ENCODE measurements around the gene SAPCD2. TPM values are rescaled to one million over a fixed set of nuclear protein-coding genes. Genes with fewer than 3 reads are reported as not detected.
"Not testable (repeated sequence)": the region's sequence is repeated elsewhere in the genome, so short reads cannot be mapped to it uniquely, and the experiment has no call there.

The SAPCD2 gene, protein sequence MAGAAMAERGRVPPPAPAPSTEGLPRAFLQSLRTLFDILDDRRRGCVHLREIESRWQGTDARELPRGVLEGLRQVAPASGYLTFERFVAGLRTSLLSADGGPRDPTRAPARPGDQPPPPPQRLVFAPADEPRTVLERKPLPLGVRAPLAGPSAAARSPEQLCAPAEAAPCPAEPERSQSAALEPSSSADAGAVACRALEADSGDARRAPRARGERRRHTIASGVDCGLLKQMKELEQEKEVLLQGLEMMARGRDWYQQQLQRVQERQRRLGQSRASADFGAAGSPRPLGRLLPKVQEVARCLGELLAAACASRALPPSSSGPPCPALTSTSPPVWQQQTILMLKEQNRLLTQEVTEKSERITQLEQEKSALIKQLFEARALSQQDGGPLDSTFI
- total RNA-seq, result under 1 TPM; 0.08 to 0.63 (median 0.28) TPM
- 0.18 TPM for polyA plus RNA-seq
- long read RNA-seq, donor 1, partial matches to known transcripts, result 0 of 1 reads
- long read RNA-seq, donor 1, other reads (novel, unspliced or antisense), result 1 of 1 reads
- long read RNA-seq, donor 2, result 0 reads
- long read RNA-seq, donor 3, partial matches to known transcripts, result 0 of 1 reads
- long read RNA-seq, donor 3, other reads (novel, unspliced or antisense), result 1 of 1 reads
- long read RNA-seq, donor 4, partial matches to known transcripts, result 0 of 1 reads
- long read RNA-seq, donor 4, other reads (novel, unspliced or antisense), result 1 of 1 reads

DNA sequence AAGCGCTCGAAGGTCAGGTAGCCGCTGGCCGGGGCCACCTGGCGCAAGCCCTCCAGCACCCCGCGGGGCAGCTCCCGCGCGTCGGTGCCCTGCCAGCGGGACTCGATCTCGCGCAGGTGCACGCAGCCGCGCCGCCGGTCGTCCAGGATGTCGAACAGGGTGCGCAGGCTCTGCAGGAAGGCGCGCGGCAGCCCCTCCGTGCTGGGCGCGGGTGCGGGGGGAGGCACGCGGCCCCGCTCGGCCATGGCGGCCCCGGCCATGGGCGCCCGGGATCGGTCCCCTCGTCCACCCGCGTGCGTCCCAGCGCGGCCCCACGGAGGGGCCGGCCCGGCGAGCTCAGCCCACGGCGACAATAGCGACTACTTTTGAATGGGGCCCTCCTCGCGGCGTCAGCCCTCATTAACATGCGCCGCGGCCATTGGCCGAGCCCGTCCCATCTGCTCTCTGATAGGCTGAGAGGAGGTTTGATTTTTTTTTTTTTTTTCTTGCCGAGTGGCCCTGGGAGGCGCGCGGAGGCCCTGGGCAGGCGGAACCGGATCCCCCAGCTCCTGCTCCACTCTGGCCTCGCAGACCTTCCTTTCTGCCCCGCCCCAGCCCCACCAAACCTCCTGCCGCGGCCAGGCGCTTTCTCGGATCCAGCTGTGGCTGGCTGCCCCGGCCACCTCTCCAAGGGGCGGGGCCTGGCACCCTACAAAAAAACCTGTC is at the start of gene SAPCD2:
Gene SAPCD2, minus strand, starts transcription at position 357 of the 705 bp plus-strand sequence. Its CDS starts 97 bp downstream, at position 260.
- DNase-seq, result peak; percentile 90 to 96 (median 95)
- no peaks in the 10 kb centered on the region for H3K4me1 ChIP-seq (ENCODE audit: control insufficient read depth, insufficient read depth, low read length)
- H3K27ac ChIP-seq (ENCODE audit: low read length), result peak within 1 kb of the TSS; percentile 49
- no peaks in the 10 kb centered on the region for H3K27me3 ChIP-seq (ENCODE audit: control insufficient read depth, insufficient read depth)
- no peaks in the 10 kb centered on the region for H3K9me3 ChIP-seq (ENCODE audit: control insufficient read depth, low read length)
- intact Hi-C loops (cut with DNase I), result no loop called here
- under 1% methylated on average over 74 of the region's 74 CpGs for WGBS
- peak within 1 kb of the TSS; percentile 48 for H3K4me3 ChIP-seq (ENCODE audit: low read length)
- ATAC-seq, result peak; percentile 92 to 94

DNA sequence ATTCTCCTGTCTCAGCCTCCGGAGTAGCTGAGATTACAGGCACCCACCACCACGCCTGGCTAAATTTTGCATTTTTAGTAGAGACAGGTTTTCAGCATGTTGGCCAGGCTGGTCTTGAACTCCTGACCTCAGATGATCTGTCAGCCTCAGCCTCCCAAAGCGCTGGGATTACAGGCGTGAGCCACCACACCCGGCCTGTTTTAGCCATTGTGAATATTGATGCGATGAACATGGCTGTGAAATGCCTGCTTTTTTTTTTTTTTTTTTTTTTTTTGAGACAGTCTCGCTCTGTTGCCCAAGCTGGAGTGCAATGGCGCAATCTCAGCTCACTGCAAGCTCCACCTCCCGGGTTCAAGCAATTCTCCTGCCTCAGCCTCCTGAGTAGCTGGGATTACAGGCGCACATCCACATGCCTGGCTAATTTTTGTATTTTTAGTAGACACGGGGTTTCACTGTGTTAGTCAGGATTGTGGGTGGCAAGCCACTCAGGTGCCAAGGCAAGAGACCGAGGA is 47.8 kb upstream of the SAPCD2 start:
- WGBS, result 84% methylated on average over 12 of the region's 12 CpGs
- H3K27ac ChIP-seq (ENCODE audit: low read length); ATAC-seq; H3K9me3 ChIP-seq (ENCODE audit: control insufficient read depth, low read length); H3K4me3 ChIP-seq (ENCODE audit: low read length); H3K4me1 ChIP-seq (ENCODE audit: control insufficient read depth, insufficient read depth, low read length); intact Hi-C loops (cut with DNase I); H3K27me3 ChIP-seq (ENCODE audit: control insufficient read depth, insufficient read depth): not testable (repeated sequence)
- peak in 2 of 3 donors; percentile 11 to 15 for DNase-seq

DNA sequence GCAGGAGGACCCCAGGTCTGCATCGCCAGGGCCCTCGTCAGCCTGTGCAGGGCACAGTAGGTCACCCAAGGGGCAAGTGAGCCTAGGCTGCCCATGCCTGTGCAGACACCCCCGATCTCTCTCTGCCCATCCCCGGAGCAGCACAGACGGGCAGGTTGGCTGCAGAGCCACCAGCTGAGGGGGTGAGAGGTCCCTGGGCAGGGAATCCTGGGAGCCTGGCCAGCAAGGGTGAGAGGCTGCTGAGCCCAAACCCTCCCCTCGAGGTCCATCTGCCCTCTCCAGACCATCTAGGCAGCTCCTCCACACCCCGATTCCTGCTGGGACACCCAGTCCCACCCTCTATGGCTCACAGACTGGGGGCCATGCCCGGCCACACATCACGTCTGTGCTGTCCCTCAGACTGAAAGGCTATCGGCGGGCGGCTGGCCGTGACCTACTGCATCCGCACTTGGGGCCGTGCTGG is 46.9 kb upstream of the SAPCD2 start:
- Histone ChIP-seq H3K27me3 (ENCODE audit: control insufficient read depth, insufficient read depth) (no peaks in the 10 kb centered on the region), H3K27ac (ENCODE audit: low read length) (peak overlapping the region; percentile 71), H3K4me3 (ENCODE audit: low read length) (no peak overlapping the region), H3K9me3 (ENCODE audit: control insufficient read depth, low read length) (no peaks in the 10 kb centered on the region), H3K4me1 (ENCODE audit: control insufficient read depth, insufficient read depth, low read length) (no peaks in the 10 kb centered on the region)
- intact Hi-C loops (cut with DNase I), result no loop called here
- 66% methylated on average over 15 of the region's 15 CpGs for WGBS
- DNase-seq, result peak in 2 of 3 donors; percentile 52 to 68
- peak in 1 of 2 donors; percentile 6 for ATAC-seq

DNA sequence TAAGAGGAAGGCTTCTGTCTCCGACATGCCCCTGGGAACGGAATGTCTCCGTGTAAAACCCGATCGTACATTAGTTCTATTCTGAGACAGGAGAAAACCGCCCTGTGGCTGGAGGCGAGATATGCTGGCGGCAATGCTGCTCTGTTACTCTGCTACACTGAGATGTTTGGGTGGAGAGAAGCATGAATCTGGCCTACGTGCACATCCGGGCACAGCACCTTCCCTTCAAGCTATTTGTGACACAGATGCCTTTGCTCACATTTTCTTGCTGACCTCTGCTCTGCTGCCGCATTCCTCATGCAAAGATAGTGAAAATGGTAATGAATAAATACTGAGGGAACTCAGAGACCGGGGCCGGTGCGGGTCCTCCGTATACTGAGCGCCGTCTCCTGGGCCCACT is 46.4 kb upstream of the SAPCD2 start:
- ATAC-seq, result peak in 1 of 2 donors; percentile 1
- no peaks in the 10 kb centered on the region for H3K4me1 ChIP-seq (ENCODE audit: control insufficient read depth, insufficient read depth, low read length)
- no peak overlapping the region for H3K4me3 ChIP-seq (ENCODE audit: low read length)
- no peaks in the 10 kb centered on the region for H3K9me3 ChIP-seq (ENCODE audit: control insufficient read depth, low read length)
- H3K27ac ChIP-seq (ENCODE audit: low read length), result peak overlapping the region; percentile 71
- intact Hi-C loops (cut with DNase I), result no loop called here
- H3K27me3 ChIP-seq (ENCODE audit: control insufficient read depth, insufficient read depth), result no peaks in the 10 kb centered on the region
- 32% methylated on average over 17 of the region's 17 CpGs for WGBS
- peak in 2 of 3 donors; percentile 50 to 71 for DNase-seq

DNA sequence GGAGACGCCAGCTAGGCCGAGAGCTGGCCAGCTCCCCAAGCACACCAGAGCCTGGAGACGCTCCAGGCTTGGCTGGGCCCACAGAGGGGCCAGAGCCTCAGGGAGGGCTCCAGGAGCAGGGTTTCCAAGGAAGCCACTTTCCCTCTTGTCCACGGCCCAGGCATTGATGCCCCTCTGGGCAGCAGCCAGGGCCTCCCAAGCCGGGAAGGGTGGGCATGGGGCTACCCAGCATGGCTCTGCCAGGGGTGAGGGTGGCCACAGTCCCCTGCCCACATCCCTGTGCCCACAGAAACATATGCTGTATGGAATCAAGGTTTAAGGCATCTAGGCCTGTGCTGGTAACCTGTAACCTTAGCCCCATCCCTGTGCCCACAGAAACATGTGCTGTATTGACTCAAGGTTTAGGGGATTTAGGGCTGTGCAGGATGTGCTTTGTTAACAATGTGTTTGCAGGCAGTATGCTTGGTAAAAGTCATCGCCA is 45.7 kb upstream of the SAPCD2 start:
- WGBS, result 48% methylated on average over 6 of the region's 6 CpGs
- H3K9me3 ChIP-seq (ENCODE audit: control insufficient read depth, low read length), result no peaks in the 10 kb centered on the region
- no peak overlapping the region for H3K4me3 ChIP-seq (ENCODE audit: low read length)
- intact Hi-C loops (cut with DNase I), result no loop called here
- peak overlapping the region; percentile 79 for H3K27ac ChIP-seq (ENCODE audit: low read length)
- ATAC-seq (peak; percentile 2 to 18), DNase-seq (peak in 2 of 3 donors; percentile 62 to 65)
- H3K4me1 ChIP-seq (ENCODE audit: control insufficient read depth, insufficient read depth, low read length), result no peaks in the 10 kb centered on the region
- H3K27me3 ChIP-seq (ENCODE audit: control insufficient read depth, insufficient read depth), result no peaks in the 10 kb centered on the region

DNA sequence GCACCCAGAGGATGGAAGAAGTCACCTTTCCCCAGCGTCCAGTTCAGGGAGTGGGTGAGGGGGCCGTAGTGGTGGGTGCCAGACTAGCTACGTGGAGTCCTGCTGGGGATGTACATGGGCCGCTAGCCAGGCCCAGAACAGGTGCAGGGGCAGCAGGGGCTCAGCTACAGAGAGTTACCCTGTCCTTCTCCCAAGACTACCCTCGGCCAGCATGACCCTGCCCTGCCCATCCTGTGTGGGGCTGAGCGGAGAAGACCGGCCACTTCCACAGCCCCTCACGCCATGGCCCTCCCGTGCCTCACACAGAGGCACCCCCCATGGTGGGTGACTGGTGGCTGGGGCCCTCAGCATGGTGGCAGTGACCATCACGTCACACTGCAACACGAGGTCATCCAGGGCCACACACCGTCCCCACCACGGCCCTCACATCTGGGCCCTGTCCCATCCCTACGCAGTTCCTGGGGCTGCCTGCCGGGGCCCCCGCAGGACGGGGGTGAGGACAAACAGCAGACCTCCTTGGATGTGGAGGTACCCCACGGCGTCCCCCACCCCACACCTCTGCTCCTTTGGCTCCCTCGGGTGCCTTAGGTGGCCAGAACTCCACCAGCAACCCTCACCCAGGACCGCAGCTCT is 45.2 kb upstream of the SAPCD2 start:
- Histone ChIP-seq H3K9me3 (ENCODE audit: control insufficient read depth, low read length) (no peaks in the 10 kb centered on the region), H3K27me3 (ENCODE audit: control insufficient read depth, insufficient read depth) (no peaks in the 10 kb centered on the region), H3K4me1 (ENCODE audit: control insufficient read depth, insufficient read depth, low read length) (no peaks in the 10 kb centered on the region), H3K27ac (ENCODE audit: low read length) (peak overlapping the region; percentile 79), H3K4me3 (ENCODE audit: low read length) (no peak overlapping the region)
- intact Hi-C loops (cut with DNase I), result no loop called here
- ATAC-seq (peak; percentile 5 to 20), DNase-seq (peak in 1 of 3 donors; percentile 54)
- 74% methylated on average over 21 of the region's 21 CpGs for WGBS

DNA sequence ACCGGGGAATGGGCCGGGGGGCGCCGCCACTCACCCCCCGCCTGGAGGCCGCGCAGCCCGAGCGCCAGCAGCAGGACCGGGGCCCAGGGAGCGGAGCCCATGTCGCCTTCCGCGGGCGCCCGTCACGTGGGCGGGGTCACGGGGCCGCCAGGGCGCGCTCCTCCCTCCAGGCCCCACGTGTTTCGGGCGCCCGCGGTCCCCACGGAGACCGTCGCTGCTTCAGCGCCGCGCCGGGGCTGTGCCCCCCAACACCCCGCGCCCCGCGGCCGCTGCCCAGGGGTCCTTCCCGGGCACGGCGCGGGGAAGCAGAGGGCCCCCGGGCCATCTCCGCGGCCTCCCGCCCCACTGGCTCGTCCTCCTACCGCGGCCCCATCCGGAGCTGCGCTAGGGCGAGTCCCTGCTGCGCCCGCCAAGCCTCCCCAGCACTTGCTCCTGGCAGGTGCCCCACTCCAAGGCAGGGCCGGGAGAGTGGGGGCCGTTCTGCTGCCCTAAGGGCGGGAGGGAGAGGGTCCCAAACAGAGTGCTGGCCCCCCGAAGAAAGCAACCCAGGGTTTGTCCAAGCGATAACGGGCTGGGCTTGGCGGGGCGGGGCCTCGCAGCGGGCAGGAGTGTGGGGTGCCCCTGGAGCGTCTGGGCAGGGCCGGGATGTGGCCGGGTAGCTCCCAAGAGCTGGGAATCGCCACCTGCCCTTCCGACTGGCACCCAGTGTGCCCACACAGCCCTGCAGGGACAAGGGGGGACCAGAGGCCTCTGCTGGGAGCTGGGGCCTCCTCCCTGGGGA is 44.4 kb upstream of the SAPCD2 start, which contains the start of gene DPP7:
Gene DPP7, minus strand, starts transcription at position 121 of the 781 bp plus-strand sequence. Its CDS starts 20 bp downstream, at position 101.
- Histone ChIP-seq H3K27me3 (ENCODE audit: control insufficient read depth, insufficient read depth) (no peaks in the 10 kb centered on the region), H3K27ac (ENCODE audit: low read length) (peak within 1 kb of the TSS; percentile 79), H3K4me3 (ENCODE audit: low read length) (peak within 1 kb of the TSS; percentile 81), H3K9me3 (ENCODE audit: control insufficient read depth, low read length) (no peaks in the 10 kb centered on the region), H3K4me1 (ENCODE audit: control insufficient read depth, insufficient read depth, low read length) (no peaks in the 10 kb centered on the region)
- ATAC-seq (peak; percentile 79), DNase-seq (peak; percentile 80 to 92 (median 90))
- intact Hi-C loops (cut with DNase I), result no loop called here
- WGBS, result 4% methylated on average over 70 of the region's 70 CpGs

DNA sequence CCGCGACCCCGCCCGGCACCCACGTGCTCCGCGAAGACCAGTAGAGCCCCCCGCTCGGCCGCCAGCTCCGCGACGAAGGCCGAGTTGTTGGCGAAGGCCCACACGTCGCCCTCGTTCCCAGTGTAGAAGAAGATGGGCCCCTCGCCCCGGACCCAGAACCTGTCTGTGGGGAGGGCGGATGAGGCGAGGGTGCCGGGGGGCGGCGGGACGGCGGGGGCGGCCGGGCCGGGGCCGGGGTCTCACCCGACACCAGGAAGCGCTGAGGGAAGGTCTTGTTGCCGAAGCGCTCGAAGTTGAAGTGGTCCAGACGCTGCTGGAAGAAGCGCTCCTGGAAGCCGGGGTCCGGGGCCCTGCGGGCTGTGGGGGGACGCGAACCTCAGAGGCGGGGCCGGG is 43.9 kb upstream of the SAPCD2 start:
- H3K27ac ChIP-seq (ENCODE audit: low read length), result no peak overlapping the region
- no peak for ATAC-seq
- H3K9me3 ChIP-seq (ENCODE audit: control insufficient read depth, low read length), result no peaks in the 10 kb centered on the region

DNA sequence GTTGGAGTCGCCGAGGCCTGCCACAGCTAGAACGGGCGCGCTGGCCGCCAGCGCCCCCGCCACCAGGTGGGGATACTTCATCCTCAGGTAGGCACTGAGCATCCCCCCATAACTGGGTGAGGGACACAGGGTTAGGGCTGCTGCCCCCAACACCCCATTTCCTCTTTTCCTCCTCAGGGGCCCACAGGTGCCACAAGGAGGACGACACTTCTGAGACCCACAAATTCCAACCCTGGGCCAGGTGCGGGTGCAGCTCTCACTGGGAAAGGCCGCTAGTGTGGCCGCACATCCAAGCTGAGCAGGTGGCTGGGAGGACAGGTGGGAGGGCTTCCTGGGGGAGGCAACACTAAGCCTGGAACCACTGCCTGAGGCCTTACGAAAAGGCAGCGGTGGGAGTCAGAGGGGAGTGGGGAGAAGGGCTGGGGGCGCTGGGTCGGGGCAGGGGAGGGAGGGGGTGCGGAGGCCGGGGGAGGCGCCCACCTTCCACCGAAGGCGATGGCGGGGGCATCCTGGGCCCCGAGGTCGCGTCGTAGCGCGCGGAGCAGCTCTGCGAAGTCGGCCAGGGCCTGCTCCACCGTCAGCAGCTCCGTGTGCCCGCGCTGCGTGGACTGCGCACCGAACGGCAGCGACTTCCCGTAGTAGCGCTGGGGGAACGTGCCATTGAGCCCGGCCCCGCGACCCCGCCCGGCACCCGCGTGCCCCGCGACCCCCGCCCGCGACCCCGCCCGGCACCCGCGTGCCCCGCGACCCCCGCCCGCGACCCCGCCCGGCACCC is 43.2 kb upstream of the SAPCD2 start:
- intact Hi-C loops (cut with DNase I), result no loop called here
- Histone ChIP-seq H3K27me3 (ENCODE audit: control insufficient read depth, insufficient read depth) (no peaks in the 10 kb centered on the region), H3K9me3 (ENCODE audit: control insufficient read depth, low read length) (no peaks in the 10 kb centered on the region), H3K4me1 (ENCODE audit: control insufficient read depth, insufficient read depth, low read length) (no peaks in the 10 kb centered on the region), H3K4me3 (ENCODE audit: low read length) (peak overlapping the region; percentile 81), H3K27ac (ENCODE audit: low read length) (no peak overlapping the region)
- DNase-seq (peak in 2 of 3 donors; percentile 62 to 71), ATAC-seq (no peak)
- WGBS, result 30% methylated on average over 61 of the region's 66 CpGs

More for the DNA sequence above, 43.9 kb upstream of the SAPCD2 start:
- no peaks in the 10 kb centered on the region for H3K27me3 ChIP-seq (ENCODE audit: control insufficient read depth, insufficient read depth)
- intact Hi-C loops (cut with DNase I), result no loop called here
- H3K4me1 ChIP-seq (ENCODE audit: control insufficient read depth, insufficient read depth, low read length), result no peaks in the 10 kb centered on the region
- peak overlapping the region; percentile 81 for H3K4me3 ChIP-seq (ENCODE audit: low read length)
- WGBS, result under 1% methylated on average over 45 of the region's 45 CpGs
- DNase-seq, result peak in 2 of 3 donors; percentile 66 to 70

Data from right cardiac atrium (tissue), 5 donors.